HG02938 (cell line): ENCODE data around the gene SLC25A34.
"Not testable (repeated sequence)": the region's sequence is repeated elsewhere in the genome, so short reads cannot be mapped to it uniquely, and the experiment has no call there.

Experiments used
- ATAC-seq: cut with Tn5 transposase; IDR thresholded peaks from one replicate; pipeline ENCODE4 v1.9.1; 2021; ENCODE audit warnings: mild to moderate bottlenecking, moderate library complexity; ENCODE audit not compliant: unreplicated experiment

The SLC25A34 gene

GRCh38 chr1:15736038-15736891, at the start of gene SLC25A34:
Gene SLC25A34, plus strand, starts transcription at chr1:15736258. Its CDS starts 228 bp downstream, at chr1:15736486.
- ATAC-seq = no peak

GRCh38 chr1:15687446-15687845, 48.6 kb upstream of the SLC25A34 start:
- ATAC-seq = no peak

GRCh38 chr1:15690317-15690716, 45.7 kb upstream of the SLC25A34 start:
- no peak for ATAC-seq

- ATAC-seq = no peak
These were observed 44.5 kb upstream of the SLC25A34 start for GRCh38 chr1:15691434-15692032.

- ATAC-seq = no peak
These were observed 43.9 kb upstream of the SLC25A34 start for GRCh38 chr1:15692121-15692682.

- no peak for ATAC-seq
These were observed 42.7 kb upstream of the SLC25A34 start for GRCh38 chr1:15693371-15693770.

- ATAC-seq = peak; percentile 87
These were observed 39.0 kb upstream of the SLC25A34 start for GRCh38 chr1:15696956-15697521.

- no peak for ATAC-seq
These were observed 37.9 kb upstream of the SLC25A34 start for GRCh38 chr1:15698201-15698600.

GRCh38 chr1:15699321-15699720, 36.7 kb upstream of the SLC25A34 start:
- ATAC-seq = not testable (repeated sequence)

- no peak for ATAC-seq
These were observed 35.5 kb upstream of the SLC25A34 start for GRCh38 chr1:15700508-15700907.

GRCh38 chr1:15701784-15702183, 34.3 kb upstream of the SLC25A34 start:
- ATAC-seq = no peak

- ATAC-seq = no peak
These were observed 33.1 kb upstream of the SLC25A34 start for GRCh38 chr1:15702722-15703550.

GRCh38 chr1:15703562-15703961, 32.5 kb upstream of the SLC25A34 start:
- no peak for ATAC-seq

- no peak for ATAC-seq
These were observed 31.4 kb upstream of the SLC25A34 start for GRCh38 chr1:15704526-15705183.

- ATAC-seq = no peak
These were observed 30.9 kb upstream of the SLC25A34 start for GRCh38 chr1:15705184-15705566.

- no peak for ATAC-seq
These were observed 29.3 kb upstream of the SLC25A34 start for GRCh38 chr1:15706751-15707150.

GRCh38 chr1:15707239-15707925, 28.7 kb upstream of the SLC25A34 start:
- no peak for ATAC-seq

GRCh38 chr1:15708486-15709137, 27.4 kb upstream of the SLC25A34 start:
- ATAC-seq = no peak

GRCh38 chr1:15709226-15709625, 26.8 kb upstream of the SLC25A34 start:
- no peak for ATAC-seq
